GM12875 (cell line): ENCODE measurements around the gene CEBPZ.

Experiments used
- H3K4me3 ChIP-seq: one replicate; pipeline ENCODE4 v1.5.1; 2011; ENCODE audit warnings: low read depth, low read length, control low read depth
- CTCF ChIP-seq: IDR thresholded peaks from 2 replicates; pipeline ENCODE4 v1.5.1; 2011; ENCODE audit warnings: low read depth, mild to moderate bottlenecking, control low read depth, inconsistent platforms, low read length, moderate library complexity, borderline replicate concordance; ENCODE audit not compliant: insufficient read depth

Gene CEBPZ

DNA sequence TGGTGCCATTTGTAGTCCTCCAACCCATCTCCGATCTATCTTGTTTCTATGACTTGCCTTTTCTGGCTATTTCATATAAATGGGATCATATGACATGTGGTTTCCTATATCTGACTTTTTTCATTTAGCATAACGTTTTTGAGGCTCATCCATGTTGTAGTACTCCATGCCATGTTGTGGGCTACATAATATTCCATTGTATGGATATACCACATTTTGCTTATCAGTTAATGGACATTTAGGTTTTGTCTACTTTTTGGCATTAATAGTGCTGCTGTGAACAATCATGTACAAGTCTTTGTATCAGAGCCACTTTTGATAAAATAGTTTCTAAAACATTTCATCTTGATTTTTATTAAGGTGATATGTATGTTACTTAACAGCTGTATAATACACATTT, 27.7 kb downstream of the CEBPZ start:
- no peak for TF ChIP-seq CTCF
- no peak overlapping the region for H3K4me3 ChIP-seq

DNA sequence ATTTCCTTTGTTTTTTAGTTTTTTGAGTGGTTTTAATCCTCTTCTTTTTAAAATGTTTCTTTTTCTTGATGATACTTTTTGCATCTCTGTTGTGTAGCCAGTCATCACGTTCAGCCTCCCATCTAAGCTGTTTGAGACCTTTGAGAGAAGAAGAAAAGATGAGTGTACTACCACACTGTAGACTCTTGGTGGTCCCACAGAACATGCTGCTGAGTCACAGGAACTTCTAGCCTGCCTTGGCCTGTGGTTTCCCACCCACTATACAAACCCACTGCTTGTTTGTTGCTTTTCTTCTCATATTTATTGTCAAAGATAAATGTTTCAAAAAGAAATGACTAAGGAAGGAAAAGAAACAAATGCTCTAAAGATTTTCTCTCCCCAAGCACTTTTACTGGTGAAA, 29.6 kb downstream of the CEBPZ start:
- H3K4me3 ChIP-seq = no peak overlapping the region
- no peak for TF ChIP-seq CTCF

GRCh38 chr2:37201208-37201607, 30.2 kb downstream of the CEBPZ start:
- TF ChIP-seq CTCF = no peak
- H3K4me3 ChIP-seq = no peak overlapping the region

- no peak for TF ChIP-seq CTCF
- no peak overlapping the region for H3K4me3 ChIP-seq
Measured at GRCh38 chr2:37198681-37199065, 32.7 kb downstream of the CEBPZ start.

- H3K4me3 ChIP-seq = peak within 1 kb of the TSS; percentile 73
- no peak for TF ChIP-seq CTCF
Measured at GRCh38 chr2:37196320-37197195, 34.8 kb downstream of the CEBPZ start, which contains the start of gene CEBPZOS. Gene CEBPZOS (plus strand): TSS chr2:37196496. CDS start chr2:37199705, 3,209 bp downstream.

- H3K4me3 ChIP-seq = peak overlapping the region; percentile 73
Measured at GRCh38 chr2:37195862-37196319, 35.5 kb downstream of the CEBPZ start.

GRCh38 chr2:37192551-37192950, 38.8 kb downstream of the CEBPZ start:
- TF ChIP-seq CTCF = no peak
- no peak overlapping the region for H3K4me3 ChIP-seq
